H1 (cell line): ENCODE results near the gene TPST2. TPM values are rescaled to one million over a fixed set of nuclear protein-coding genes. Genes with fewer than 3 reads are reported as not detected.
A peak's percentile ranks its signal among the peaks of the same experiment; 100 is the strongest.

Experiments used
- CTCF ChIA-PET: fragments of 300-600 bp; sonication (Branson Sonifier 250); formaldehyde crosslinking; loops from one replicate; lab custom pipeline; 2021; ENCODE audit not compliant: partially characterized antibody; lab: Charles Lee
- POLR2A ChIA-PET: fragments of 300-600 bp; sonication (Branson Sonifier 250); formaldehyde crosslinking; loops from one replicate; lab custom pipeline; 2021; ENCODE audit warnings: inconsistent platforms; ENCODE audit not compliant: partially characterized antibody; lab: Charles Lee
- DNase-seq, 2 experiments: peaks; one replicate each; pipeline versions ENCODE4 v3.0.0 to v3.0.0-alpha.2; 2010 to 2022; ENCODE audit warnings: low spot score in 2 of 2, low read depth in 1 of 2, mixed read lengths in 1 of 2
- FAIRE-seq: peaks from 2 replicates; lab custom pipeline; 2011; peaks lifted over from hg19 to GRCh38; lab: Jason Lieb, UNC
- H2AFZ ChIP-seq: 2 replicates; pipeline ENCODE4 v1.8.1; 2012; ENCODE audit warnings: low read length, inconsistent platforms
- H2AK5ac ChIP-seq: 2 replicates; pipeline ENCODE4 v1.6.1; 2013; ENCODE audit warnings: low read depth, low read length
- H2BK120ac ChIP-seq: replicated peaks from 2 replicates; pipeline ENCODE3; 2013; ENCODE audit warnings: low read depth, low read length, inconsistent platforms
- H2BK12ac ChIP-seq: 2 replicates; pipeline ENCODE4 v1.6.1; 2013; ENCODE audit warnings: low read depth, low read length
- H2BK15ac ChIP-seq: 2 replicates; pipeline ENCODE4 v1.6.1; 2013; ENCODE audit warnings: low read length
- H2BK20ac ChIP-seq: 2 replicates; pipeline ENCODE4 v1.6.1; 2013; ENCODE audit warnings: low read length
- H2BK5ac ChIP-seq: 2 replicates; pipeline ENCODE4 v1.6.1; 2013; ENCODE audit warnings: low read depth, low read length
- H3K14ac ChIP-seq: 2 replicates; pipeline ENCODE4 v1.6.1; 2013; ENCODE audit warnings: inconsistent platforms; ENCODE audit not compliant: insufficient read length
- H3K18ac ChIP-seq: 2 replicates; pipeline ENCODE4 v1.6.1; 2013; ENCODE audit warnings: low read length; ENCODE audit errors: extremely low read depth
- H3K23ac ChIP-seq: 2 replicates; pipeline ENCODE4 v1.6.1; 2013; ENCODE audit warnings: inconsistent platforms; ENCODE audit not compliant: insufficient read length
- H3K23me2 ChIP-seq: 2 replicates; pipeline ENCODE4 v1.6.1; 2013; ENCODE audit warnings: low read depth, low read length
- H3K27ac ChIP-seq: 2 replicates; pipeline ENCODE4 v1.6.1; 2011; ENCODE audit warnings: low read depth, low read length, inconsistent platforms
- H3K27me3 ChIP-seq, 4 experiments: replicated peaks in 1 of 4; 1 replicate in 1 of 4; 2 replicates in 3 of 4; pipeline versions ENCODE4 v1.6.1 to v1.8.1; 2011 to 2013; ENCODE audit warnings: low read length in 3 of 4, mild to moderate bottlenecking in 3 of 4, inconsistent platforms in 2 of 4, mixed read lengths in 2 of 4, moderate library complexity in 1 of 4; ENCODE audit not compliant: control insufficient read depth in 3 of 4, insufficient read depth in 3 of 4; ENCODE audit errors: extremely low read depth in 1 of 4
- H3K36me3 ChIP-seq, 4 experiments: 2 replicates each; pipeline versions ENCODE4 v1.6.1 to v1.8.1; 2011 to 2013; ENCODE audit warnings: mild to moderate bottlenecking in 4 of 4, low read length in 3 of 4, moderate library complexity in 2 of 4, control low read depth in 1 of 4, inconsistent platforms in 1 of 4; ENCODE audit not compliant: insufficient read depth in 4 of 4, control insufficient read depth in 2 of 4
- H3K4ac ChIP-seq: replicated peaks from 2 replicates; pipeline ENCODE3; 2013; ENCODE audit warnings: low read length, low read depth, mixed read lengths, inconsistent platforms; ENCODE audit not compliant: insufficient read length
- H3K4me1 ChIP-seq, 4 experiments: replicated peaks in 1 of 4; 1 replicate in 1 of 4; 2 replicates in 3 of 4; pipeline versions ENCODE4 v1.6.1 to v1.8.1; 2011 to 2013; ENCODE audit warnings: low read length in 3 of 4, inconsistent platforms in 2 of 4, mixed read lengths in 1 of 4; ENCODE audit not compliant: insufficient read depth in 4 of 4, control insufficient read depth in 3 of 4
- H3K4me2 ChIP-seq, 2 experiments: 2 replicates each; pipeline versions ENCODE4 v1.6.1 to v1.8.1; 2011 to 2013; ENCODE audit warnings: low read depth in 2 of 2, low read length in 2 of 2, control low read depth in 1 of 2, inconsistent platforms in 1 of 2, mild to moderate bottlenecking in 1 of 2; ENCODE audit not compliant: insufficient read depth in 1 of 2
- H3K4me3 ChIP-seq, 4 experiments: fragments of 200-600, 300-600 bp in 1 of 4; sonication (generic), shearing (Covaris generic), sonication (Bioruptor Twin) in 1 of 4; 2 replicates each; pipeline versions ENCODE4 v1.5.1 to v1.8.1; 2011 to 2016; ENCODE audit warnings: low read length in 4 of 4, low read depth in 3 of 4, control low read depth in 2 of 4, inconsistent platforms in 2 of 4, mild to moderate bottlenecking in 2 of 4, mixed read lengths in 1 of 4, moderate library complexity in 1 of 4; ENCODE audit not compliant: insufficient read depth in 2 of 4; ENCODE audit errors: extremely low read depth in 1 of 4
- H3K56ac ChIP-seq: replicated peaks from 2 replicates; pipeline ENCODE3; 2013; ENCODE audit warnings: low read depth, mild to moderate bottlenecking, mixed read lengths, low read length, inconsistent platforms; ENCODE audit not compliant: insufficient read length
- H3K79me1 ChIP-seq: 2 replicates; pipeline ENCODE4 v1.6.1; 2013; ENCODE audit warnings: low read depth, low read length, control low read depth
- H3K79me2 ChIP-seq, 2 experiments: 2 replicates each; pipeline versions ENCODE4 v1.6.1 to v1.8.1; 2012 to 2013; ENCODE audit warnings: low read length in 2 of 2, mild to moderate bottlenecking in 2 of 2, inconsistent platforms in 1 of 2; ENCODE audit not compliant: insufficient read depth in 2 of 2, control insufficient read depth in 1 of 2
- H3K9ac ChIP-seq, 4 experiments: replicated peaks in 1 of 4; 1 replicate in 1 of 4; 2 replicates in 3 of 4; pipeline versions ENCODE4 v1.6.1 to v1.8.1; 2011 to 2013; ENCODE audit warnings: low read depth in 3 of 4, low read length in 3 of 4, control low read depth in 2 of 4, mild to moderate bottlenecking in 2 of 4, moderate library complexity in 2 of 4, inconsistent platforms in 1 of 4; ENCODE audit errors: extremely low read depth in 1 of 4
- H3K9me3 ChIP-seq, 2 experiments: 2 replicates each; pipeline versions ENCODE4 v1.6.1 to v1.8.1; 2012 to 2013; ENCODE audit warnings: mild to moderate bottlenecking in 2 of 2, moderate library complexity in 2 of 2, control low read depth in 1 of 2, inconsistent platforms in 1 of 2, low read depth in 1 of 2, low read length in 1 of 2, mixed read lengths in 1 of 2; ENCODE audit not compliant: insufficient read depth in 2 of 2
- H4K20me1 ChIP-seq, 2 experiments: replicated peaks in 1 of 2; 2 replicates each; pipeline versions ENCODE3 to v1.8.1; 2011 to 2013; ENCODE audit warnings: inconsistent platforms in 2 of 2, low read length in 2 of 2, mild to moderate bottlenecking in 1 of 2; ENCODE audit not compliant: insufficient read depth in 2 of 2, control insufficient read depth in 1 of 2
- H4K5ac ChIP-seq: 2 replicates; pipeline ENCODE4 v1.6.1; 2013; ENCODE audit warnings: low read length, low read depth, mixed read lengths, inconsistent platforms; ENCODE audit not compliant: insufficient read length
- H4K8ac ChIP-seq: 2 replicates; pipeline ENCODE4 v1.8.0; 2013; ENCODE audit warnings: mild to moderate bottlenecking, moderate library complexity, low read length, inconsistent platforms; ENCODE audit not compliant: insufficient read depth; ENCODE audit errors: extremely low read depth
- H4K91ac ChIP-seq: replicated peaks from 2 replicates; pipeline ENCODE3; 2013; ENCODE audit warnings: low read length, mixed read lengths, inconsistent platforms; ENCODE audit not compliant: insufficient read length
- ATF2 ChIP-seq: IDR thresholded peaks from 2 replicates; pipeline ENCODE4 v1.6.1; 2012; ENCODE audit warnings: low read length, inconsistent platforms
- CTBP2 ChIP-seq: IDR thresholded peaks from 2 replicates; pipeline ENCODE4 v1.7.0; 2011; ENCODE audit warnings: borderline replicate concordance, mild to moderate bottlenecking, moderate library complexity, mixed read lengths, low read length; ENCODE audit not compliant: insufficient read depth, insufficient read length
- CTCF ChIP-seq, 3 experiments: IDR thresholded peaks; 1 replicate in 2 of 3; 2 replicates in 1 of 3; pipeline versions ENCODE4 v1.5.1 to v1.6.1; 2011; ENCODE audit warnings: low read length in 3 of 3, mild to moderate bottlenecking in 3 of 3, inconsistent platforms in 2 of 3, low read depth in 1 of 3, moderate library complexity in 1 of 3; ENCODE audit not compliant: insufficient read depth in 1 of 3; ENCODE audit errors: control extremely low read depth in 1 of 3
- JUN ChIP-seq: IDR thresholded peaks from 2 replicates; pipeline ENCODE4 v1.6.1; 2011; ENCODE audit warnings: low read depth, mild to moderate bottlenecking, improper control_type of control experiment, low read length
- POU5F1 ChIP-seq: IDR thresholded peaks from 2 replicates; pipeline ENCODE4 v1.6.1; 2011; ENCODE audit warnings: low read depth, mild to moderate bottlenecking, low read length, moderate library complexity
- RNF2 ChIP-seq: fragments of 200-900, 300-1000 bp; sonication (generic); IDR thresholded peaks from 2 replicates; pipeline ENCODE4 v1.7.1; 2016; ENCODE audit warnings: borderline replicate concordance, low read depth, mild to moderate bottlenecking, antibody characterized with exemption, low read length; ENCODE audit not compliant: poor library complexity, severe bottlenecking; ENCODE audit errors: missing control alignments
- SRF ChIP-seq: IDR thresholded peaks from 2 replicates; pipeline ENCODE4 v1.6.1; 2011; ENCODE audit warnings: mild to moderate bottlenecking, low read depth, low read length, moderate library complexity
- TAF7 ChIP-seq: optimal IDR thresholded peaks from 2 replicates; pipeline ENCODE3; 2011; ENCODE audit warnings: low read depth, mild to moderate bottlenecking, inconsistent platforms, low read length, moderate library complexity, borderline replicate concordance
- WGBS, 2 experiments: shearing (Covaris generic) in 1 of 2; methylation state at CpG; one replicate each; pipeline versions ENCODE4 v1.1.6 to v1.1.7; 2013 to 2015; ENCODE audit warnings: low lambda C conversion rate in 2 of 2, mixed read lengths in 2 of 2, inconsistent platforms in 1 of 2, low coverage in 1 of 2, missing lambda C conversion rate in 1 of 2; ENCODE audit not compliant: insufficient replicate concordance in 2 of 2, insufficient coverage in 1 of 2, insufficient read length in 1 of 2; ENCODE audit errors: extremely low coverage in 1 of 2, missing lambda C conversion rate in 1 of 2; 5-methylcytosine and 5-hydroxymethylcytosine counted together
- polyA plus RNA-seq, 7 experiments: library from polyadenylated mRNA; depleted of rRNA in 3 of 7; stranded (reverse) in 5 of 7; unstranded in 2 of 7; fragments of >200 nt in 5 of 7; fragments of 200-250 nt in 2 of 7; gene quantifications; 1 replicate in 5 of 7; 2 replicates in 1 of 7; 4 replicates in 1 of 7; pipeline versions ENCODE4 v1.2.1 to v1.2.3, GENCODE V29; 2011 to 2013; ENCODE audit warnings: missing spikeins in 2 of 7, mixed read lengths in 2 of 7
- total RNA-seq: library from RNA; stranded (reverse); fragmentation: NEBNext Ultra II Directional; extraction: Animal tissue kit (Norgen Biotek cat#: 25700); gene quantifications from 2 replicates; pipeline ENCODE4 v1.2.1, GENCODE V29; 2021

Gene TPST2
- total and polyA plus RNA-seq, 2 of the 8 experiments (the other 6 are each of a cell fraction or from before 2014, with no cell fraction given) = 58.8 to 143 TPM

- H3K4ac ChIP-seq = no peak overlapping the region
- H4K91ac ChIP-seq = no peak overlapping the region
- 0 out of 2 replicates have a peak overlapping the region, but pooled peaks have one; percentile 19 for H2BK5ac ChIP-seq
- FAIRE-seq (no peak), DNase-seq (no peak)
- no peak overlapping the region for H3K56ac ChIP-seq
- no peak overlapping the region for H2BK15ac ChIP-seq
- no peak overlapping the region for H2BK120ac ChIP-seq
- WGBS, 2 experiments = 100% methylated on average over 1 of the region's 1 CpG; no CpG with 5 or more reads in 1 of the 2 experiments
- no peak overlapping the region for H4K8ac ChIP-seq
- H2BK20ac ChIP-seq = no peak overlapping the region
- H3K79me2 ChIP-seq = peaks cover 0 to 64% of the 10 kb centered on the region in 2 experiments; a peak in 2 of 4 replicates
- no peak overlapping the region; the same call in 1 of the 2 replicates for H3K18ac ChIP-seq
- no peak overlapping the region for H2AFZ ChIP-seq
- H3K14ac ChIP-seq = no peak overlapping the region
- no peak overlapping the region for H2BK12ac ChIP-seq
- H3K9me3 ChIP-seq = no peaks in the 10 kb centered on the region
- H3K36me3 ChIP-seq = peaks cover 3 to 30% (median 14%) of the 10 kb centered on the region in 4 experiments
- peaks cover 0 to 10% of the 10 kb centered on the region in 2 experiments for H4K20me1 ChIP-seq
- peaks cover 1% of the 10 kb centered on the region; the same call in 1 of the 2 replicates for H3K23me2 ChIP-seq
- H3K27me3 ChIP-seq = no peaks in the 10 kb centered on the region
- H4K5ac ChIP-seq = no peak overlapping the region
- no peak overlapping the region for H3K9ac ChIP-seq
- H3K4me2 ChIP-seq = no peak overlapping the region
- no peak overlapping the region for H3K27ac ChIP-seq
- H3K23ac ChIP-seq = no peak overlapping the region
- ChIA-PET CTCF (interaction anchor here (0.6 to 1.2 kb wide), 4 partner anchors 10 to 1923 kb away, joined by 3 to 6 read pairs (median 4); no protein-coding TSS in a partner anchor), POLR2A (interaction anchor here (0.7 to 2.2 kb wide), 6 partner anchors 10 to 23 kb away, joined by 3 to 8 read pairs (median 3); no protein-coding TSS in a partner anchor)
- no peak overlapping the region for H2AK5ac ChIP-seq
- peaks cover 2 to 6% (median 4%) of the 10 kb centered on the region in 4 experiments; a peak in 6 of 7 replicates for H3K4me1 ChIP-seq
- H3K79me1 ChIP-seq = peaks cover 16% of the 10 kb centered on the region
- no peak overlapping the region for H3K4me3 ChIP-seq
- no peak for TF ChIP-seq CTBP2
- TF ChIP-seq SRF = no peak
- TF ChIP-seq POU5F1 = no peak
- TF ChIP-seq TAF7 = no peak
- no peak for TF ChIP-seq JUN
- TF ChIP-seq RNF2 = no peak
- TF ChIP-seq ATF2 = no peak
- no peak for TF ChIP-seq CTCF (IDR thresholded peaks at IDR 0.05; ENCODE audit: control extremely low read depth in 1 of 3, insufficient read depth in 1 of 3, low read depth in 1 of 3, low read length in 3 of 3)
These were observed 45.4 kb downstream of the TPST2 start for GRCh38 chr22:26544489-26544888.
